ENCODE measurements around the gene ZNF138.
A peak's percentile ranks its signal among the peaks of the same experiment; 100 is the strongest.
"Not testable (repeated sequence)": the region's sequence is repeated elsewhere in the genome, so short reads cannot be mapped to it uniquely, and the experiment has no call there.

ZNF138 gene

GRCh38 chr7:64794171-64794844 lies at the start of gene ZNF138:
Gene ZNF138 (plus strand): TSS chr7:64794428. CDS start chr7:64794569, 141 bp downstream.
- peak; percentile 98 for DNase-seq

- DNase-seq = no peak
Measured at GRCh38 chr7:64744680-64745079, 49.5 kb upstream of the ZNF138 start.

GRCh38 chr7:64747802-64748201 lies 46.4 kb upstream of the ZNF138 start:
- no peak for DNase-seq

GRCh38 chr7:64753032-64753431 lies 41.2 kb upstream of the ZNF138 start:
- no peak for DNase-seq

DNA sequence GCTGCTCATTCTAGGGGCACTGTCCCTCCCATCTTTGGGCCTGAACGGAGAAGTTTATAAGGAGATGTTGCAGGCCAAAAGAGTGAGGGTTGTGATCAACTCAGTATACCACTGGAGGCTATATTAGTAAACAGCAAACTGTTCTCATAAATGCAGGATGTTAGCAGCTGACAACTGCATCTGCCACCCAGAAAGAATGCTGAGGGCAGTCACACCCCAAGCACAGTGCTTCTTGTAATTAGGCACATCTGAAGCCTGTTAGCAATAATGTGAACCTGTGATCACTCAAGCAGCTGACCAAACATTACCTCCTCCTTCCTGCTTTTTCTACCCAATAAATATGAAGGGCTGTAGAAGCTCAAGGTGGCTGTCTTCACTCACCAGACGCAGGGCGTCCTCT lies 38.4 kb upstream of the ZNF138 start:
- no peak for DNase-seq

DNA sequence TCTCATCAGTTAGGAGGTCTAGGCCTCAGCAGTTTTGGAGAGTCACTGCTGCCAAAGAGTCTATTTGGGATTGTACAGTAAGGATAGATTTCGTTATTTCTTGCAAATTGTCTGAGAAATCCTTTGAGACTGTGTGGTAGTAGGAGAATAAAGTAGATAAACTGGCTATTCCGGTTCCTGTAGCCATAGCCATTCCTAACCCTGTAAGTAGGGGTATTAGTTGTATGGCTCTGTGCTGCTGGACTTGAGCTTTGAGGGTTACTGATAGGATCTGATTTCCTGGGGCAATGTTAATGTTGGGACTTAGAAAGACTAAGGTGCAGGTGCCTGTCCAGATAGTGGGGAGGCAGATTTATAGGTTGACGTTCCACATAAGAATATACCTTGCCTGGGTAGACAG lies 36.1 kb upstream of the ZNF138 start:
- DNase-seq = no peak

- DNase-seq = no peak
Measured at GRCh38 chr7:64768824-64769223, 25.4 kb upstream of the ZNF138 start.

DNA sequence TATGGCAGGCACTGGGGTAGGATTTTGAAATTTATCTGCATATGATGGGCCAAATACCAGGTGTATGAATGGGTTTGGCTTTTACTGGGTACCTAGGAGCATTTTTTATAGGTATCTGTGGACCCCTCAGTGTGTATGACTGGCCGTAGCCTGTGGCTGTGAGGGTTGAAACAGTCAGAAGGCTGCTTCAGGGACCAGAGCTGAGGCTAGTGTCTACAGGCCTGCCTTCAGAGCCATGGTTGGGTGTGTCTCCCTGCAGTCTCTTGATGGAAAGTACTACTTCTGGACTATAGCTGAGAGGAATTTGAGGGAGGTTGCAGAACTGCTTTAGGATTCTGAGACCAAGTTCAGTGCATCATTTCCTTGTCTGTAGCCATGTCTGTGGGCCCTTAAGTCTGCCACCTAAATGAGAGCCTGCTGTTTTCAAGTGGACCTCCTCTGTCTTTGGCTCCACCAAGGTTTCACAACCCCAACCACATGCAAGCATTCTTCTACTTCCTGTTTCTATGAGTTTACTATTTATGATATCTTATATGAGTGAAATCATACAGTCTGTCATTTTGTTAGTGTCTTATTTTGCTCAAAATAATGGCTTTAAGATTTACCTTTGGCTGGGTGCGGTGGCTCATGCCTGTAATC lies 19.9 kb upstream of the ZNF138 start:
- DNase-seq = peak; percentile 51

DNA sequence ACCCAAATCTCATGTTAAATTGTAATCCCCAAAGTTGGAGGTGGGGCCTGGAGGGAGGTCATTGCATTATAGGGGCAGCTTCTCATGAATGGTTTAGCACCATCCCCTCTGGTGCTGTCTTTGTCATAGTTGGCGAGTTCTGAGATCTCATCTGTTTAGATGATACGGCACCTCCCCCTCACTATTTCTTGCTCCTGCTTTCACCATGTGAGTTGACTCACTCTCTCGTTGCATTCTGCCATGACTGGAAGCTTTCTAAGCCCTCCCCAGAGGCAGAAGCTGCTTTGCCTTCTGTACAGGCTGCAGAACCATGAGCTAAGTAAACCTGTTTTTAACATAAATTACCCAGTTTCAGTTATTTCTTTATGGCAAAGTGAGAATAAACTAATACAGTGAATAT lies 18.9 kb upstream of the ZNF138 start:
- DNase-seq = no peak

- not testable (repeated sequence) for DNase-seq
Measured at GRCh38 chr7:64784842-64785241, 9.4 kb upstream of the ZNF138 start.

DNA sequence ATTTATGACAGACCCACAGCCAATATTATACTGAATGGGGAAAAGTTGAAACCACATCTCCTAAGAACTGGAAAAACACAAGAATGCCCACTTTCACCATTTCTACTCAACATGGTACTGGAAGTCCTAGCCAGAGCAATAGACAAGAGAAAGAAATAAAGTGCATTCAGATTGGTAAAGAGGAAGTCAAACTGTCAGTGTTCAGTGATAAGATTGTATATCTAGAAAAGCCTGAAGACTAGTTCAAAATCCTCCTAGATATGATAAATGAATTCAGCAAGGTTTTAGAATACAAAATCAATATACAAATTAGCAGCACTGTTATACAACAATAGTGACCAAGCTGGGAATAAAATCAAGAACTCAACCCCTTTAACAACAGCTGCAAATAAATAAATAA lies 6.9 kb upstream of the ZNF138 start:
- DNase-seq = peak; percentile 24

- not testable (repeated sequence) for DNase-seq
Measured at GRCh38 chr7:64789241-64789640, 5.0 kb upstream of the ZNF138 start.

DNA sequence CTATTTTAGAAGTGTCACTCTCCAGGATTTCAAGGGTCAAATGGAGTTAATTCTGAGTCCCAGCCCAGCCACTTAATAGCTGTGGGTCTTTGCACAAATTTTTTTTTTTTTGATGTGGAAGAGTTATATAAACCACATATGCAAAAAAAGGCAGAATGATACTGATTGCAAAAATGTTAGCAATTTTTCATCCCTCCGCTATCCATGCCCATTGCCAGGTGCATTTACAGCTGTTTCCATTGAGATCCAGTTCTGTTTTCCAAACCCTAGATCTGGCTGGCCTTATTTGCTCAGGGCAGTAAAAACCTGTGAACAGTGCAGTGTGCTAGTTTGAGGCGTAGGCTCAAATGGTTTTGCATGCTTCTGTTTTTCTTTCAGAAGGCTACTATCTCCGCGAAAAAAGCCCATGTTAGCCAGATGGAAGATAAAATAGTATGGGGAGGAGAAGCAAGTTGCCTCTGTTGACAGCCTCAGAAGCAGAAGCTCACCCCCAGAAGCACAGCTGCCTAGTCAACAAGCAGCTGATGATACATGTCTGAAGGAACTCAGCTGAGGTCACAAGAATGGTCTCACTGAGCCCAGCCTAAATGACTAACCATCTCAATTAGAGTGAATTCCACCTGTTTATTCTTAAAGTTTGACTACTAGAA lies 997 bp upstream of the ZNF138 start:
- peak; percentile 15 for DNase-seq

GRCh38 chr7:64795176-64795575 lies 948 bp downstream of the ZNF138 start:
- DNase-seq = no peak

- not testable (repeated sequence) for DNase-seq
Measured at GRCh38 chr7:64799169-64799568, 4.9 kb downstream of the ZNF138 start.

- DNase-seq = peak; percentile 43
Measured at GRCh38 chr7:64802699-64803098, 8.5 kb downstream of the ZNF138 start.

GRCh38 chr7:64807731-64808365 lies 13.6 kb downstream of the ZNF138 start:
- no peak for DNase-seq

- DNase-seq = no peak
Measured at GRCh38 chr7:64811767-64812166, 17.5 kb downstream of the ZNF138 start.

DNA sequence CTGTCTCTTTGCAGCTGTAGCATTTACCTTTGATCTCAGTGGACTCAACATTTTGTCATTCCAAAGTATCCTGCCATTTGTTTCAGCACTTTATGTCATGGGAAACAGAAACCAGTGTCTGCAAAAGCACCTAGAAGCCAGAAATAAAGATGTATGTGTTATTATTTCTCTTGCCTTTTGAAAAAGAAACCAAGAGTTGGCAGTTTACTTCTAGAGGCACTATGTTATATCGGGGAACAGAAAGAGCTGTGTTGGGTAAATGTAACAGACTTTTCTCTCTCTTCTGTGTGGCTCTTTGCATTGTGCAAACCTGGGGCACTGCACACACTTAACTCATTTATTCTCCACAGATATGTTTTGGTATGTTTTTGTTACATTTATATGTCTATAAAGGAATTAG lies 36.7 kb downstream of the ZNF138 start:
- DNase-seq = no peak

DNA sequence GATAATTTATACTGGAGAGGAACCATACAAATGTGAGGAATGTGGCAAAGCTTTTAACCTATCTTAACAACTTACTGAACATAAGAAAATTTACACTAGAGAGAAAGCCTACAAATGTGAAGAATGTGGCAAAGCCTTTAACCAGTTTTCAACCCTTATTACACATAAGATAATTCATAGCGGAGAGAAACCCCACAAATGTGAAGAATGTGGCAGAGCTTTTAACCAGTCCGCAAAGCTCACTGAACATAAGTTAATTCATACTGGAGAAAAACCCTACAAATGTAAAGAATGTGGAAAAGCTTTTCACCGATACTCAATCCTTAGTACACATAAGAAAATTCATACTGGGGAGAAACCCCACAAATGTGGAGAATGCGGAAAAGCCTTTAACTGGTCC lies 37.9 kb downstream of the ZNF138 start:
- DNase-seq = no peak

- DNase-seq = no peak
Measured at GRCh38 chr7:64834989-64835388, 40.8 kb downstream of the ZNF138 start.

DNA sequence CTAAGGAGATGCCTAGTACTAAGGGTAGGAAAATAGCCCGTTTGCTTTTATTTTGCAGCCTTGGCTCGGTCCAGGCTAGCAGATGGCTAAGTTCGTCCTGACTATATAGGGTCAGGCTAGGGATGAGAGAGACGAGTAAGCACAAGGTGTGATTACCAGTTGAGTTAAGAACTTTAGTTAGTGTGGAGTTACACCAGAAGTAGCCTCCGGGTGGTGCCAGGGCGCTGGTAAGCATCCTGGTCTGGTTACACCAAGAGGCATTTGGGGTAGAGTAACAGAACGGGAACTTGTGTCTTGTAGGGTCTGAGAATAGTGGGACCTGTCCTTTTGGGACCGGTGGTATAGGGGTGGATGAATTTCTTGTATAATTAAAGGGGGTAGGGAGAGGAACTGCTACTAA lies 41.6 kb downstream of the ZNF138 start:
- DNase-seq = peak; percentile 3

GRCh38 chr7:64838051-64838450 lies 43.8 kb downstream of the ZNF138 start:
- DNase-seq = not testable (repeated sequence)

- DNase-seq = no peak
Measured at GRCh38 chr7:64838691-64839090, 44.5 kb downstream of the ZNF138 start.

Measured in hematopoietic multipotent progenitor cell treated with erythropoietin and hydrocortisone succinate and interleukin-3 and kit ligand, for 4 days (in vitro differentiated cells).